Stimulated activated naive CD8-positive, alpha-beta T cell treated with anti-CD3 and anti-CD28 coated beads, Interleukin-15, amount 100 ng/mL, for 72 hours (primary cell): Measurements from ENCODE around the gene UGT1A9.

Source experiments
- ATAC-seq: fragments of 150-1000 bp; cut with Tn5 transposase; 2 replicates; pipeline ENCODE4 v1.10.0; 2021; ENCODE audit warnings: mild to moderate bottlenecking, moderate library complexity
- DNase-seq, 2 donors: peaks; one replicate each; pipeline ENCODE4 v3.0.0; 2021 to 2022
- H3K27ac Mint-ChIP-seq, 2 donors: one replicate each; pipeline ENCODE4 v1.8.0; 2022; ENCODE audit warnings: mild to moderate bottlenecking in 2 of 2, mixed read lengths in 2 of 2, moderate library complexity in 2 of 2
- H3K27me3 Mint-ChIP-seq: one replicate; pipeline ENCODE4 v1.8.0; 2022; ENCODE audit warnings: mixed read lengths
- H3K4me1 Mint-ChIP-seq: one replicate; pipeline ENCODE4 v1.8.0; 2022; ENCODE audit warnings: mild to moderate bottlenecking, mixed read lengths
- H3K4me3 Mint-ChIP-seq, 2 donors: one replicate each; pipeline ENCODE4 v1.8.0; 2022; ENCODE audit warnings: mild to moderate bottlenecking in 2 of 2, mixed read lengths in 2 of 2, moderate library complexity in 1 of 2
- H3K9me3 Mint-ChIP-seq, 2 donors: one replicate each; pipeline ENCODE4 v1.8.0; 2022; ENCODE audit warnings: mixed read lengths in 2 of 2

UGT1A9 gene

GRCh38 chr2:233779722-233780121 is 108.0 kb downstream of the UGT1A9 start:
- DNase-seq (no peak), ATAC-seq (no peak)
- H3K27me3 Mint-ChIP-seq: peaks cover 37% of the 10 kb centered on the region
- H3K4me1 Mint-ChIP-seq: no peaks in the 10 kb centered on the region
- H3K27ac Mint-ChIP-seq: no peak overlapping the region
- H3K4me3 Mint-ChIP-seq: no peak overlapping the region
- H3K9me3 Mint-ChIP-seq: peaks cover 3 to 37% of the 10 kb centered on the region in 2 donors

- no peak overlapping the region for H3K4me3 Mint-ChIP-seq
- no peak overlapping the region for H3K27ac Mint-ChIP-seq
- ATAC-seq (no peak), DNase-seq (no peak)
- H3K4me1 Mint-ChIP-seq: no peaks in the 10 kb centered on the region
- peaks cover 35% of the 10 kb centered on the region for H3K27me3 Mint-ChIP-seq
- H3K9me3 Mint-ChIP-seq: peaks cover 7 to 35% of the 10 kb centered on the region in 2 donors
These were observed 109.1 kb downstream of the UGT1A9 start for GRCh38 chr2:233780771-233781170.

- DNase-seq (no peak), ATAC-seq (no peak)
- no peak overlapping the region for H3K4me3 Mint-ChIP-seq
- no peak overlapping the region for H3K27ac Mint-ChIP-seq
- no peaks in the 10 kb centered on the region for H3K4me1 Mint-ChIP-seq
- H3K9me3 Mint-ChIP-seq: peaks cover 14 to 15% of the 10 kb centered on the region in 2 donors
- H3K27me3 Mint-ChIP-seq: peaks cover 15% of the 10 kb centered on the region
These were observed 117.9 kb downstream of the UGT1A9 start for GRCh38 chr2:233789554-233789953.

GRCh38 chr2:233791151-233791882 is 119.6 kb downstream of the UGT1A9 start:
- DNase-seq (no peak), ATAC-seq (no peak)
- Mint-ChIP-seq H3K9me3 (peaks cover 2 to 3% of the 10 kb centered on the region in 2 donors), H3K27ac (peak overlapping the region in 1 of 2 donors; percentile 10), H3K4me3 (no peak overlapping the region), H3K4me1 (no peaks in the 10 kb centered on the region), H3K27me3 (peaks cover under 1% of the 10 kb centered on the region)

- H3K27me3 Mint-ChIP-seq: no peaks in the 10 kb centered on the region
- ATAC-seq (no peak), DNase-seq (no peak)
- H3K4me1 Mint-ChIP-seq: no peaks in the 10 kb centered on the region
- H3K9me3 Mint-ChIP-seq: no peaks in the 10 kb centered on the region
- H3K27ac Mint-ChIP-seq: no peak overlapping the region
- no peak overlapping the region for H3K4me3 Mint-ChIP-seq
These were observed 120.2 kb downstream of the UGT1A9 start for GRCh38 chr2:233791883-233792329.

GRCh38 chr2:233792720-233793119 is 121.0 kb downstream of the UGT1A9 start:
- Mint-ChIP-seq H3K27ac (peak overlapping the region in 1 of 2 donors; percentile 36), H3K4me1 (no peaks in the 10 kb centered on the region), H3K4me3 (no peak overlapping the region), H3K27me3 (no peaks in the 10 kb centered on the region), H3K9me3 (no peaks in the 10 kb centered on the region)
- no peak for DNase-seq
- no peak for ATAC-seq

- ATAC-seq: no peak
- H3K9me3 Mint-ChIP-seq: no peaks in the 10 kb centered on the region
- no peak for DNase-seq
- H3K27ac Mint-ChIP-seq: no peak overlapping the region
- peaks cover 2% of the 10 kb centered on the region for H3K27me3 Mint-ChIP-seq
- H3K4me1 Mint-ChIP-seq: no peaks in the 10 kb centered on the region
- no peak overlapping the region for H3K4me3 Mint-ChIP-seq
These were observed 121.9 kb downstream of the UGT1A9 start for GRCh38 chr2:233793465-233794127.

- peaks cover 8% of the 10 kb centered on the region for H3K27me3 Mint-ChIP-seq
- no peaks in the 10 kb centered on the region for H3K4me1 Mint-ChIP-seq
- no peak overlapping the region for H3K4me3 Mint-ChIP-seq
- no peak for DNase-seq
- no peak for ATAC-seq
- H3K27ac Mint-ChIP-seq: peak overlapping the region in 1 of 2 donors; percentile 45
- no peaks in the 10 kb centered on the region for H3K9me3 Mint-ChIP-seq
These were observed 122.5 kb downstream of the UGT1A9 start for GRCh38 chr2:233794128-233794658.

GRCh38 chr2:233795735-233796171 is 124.1 kb downstream of the UGT1A9 start:
- Mint-ChIP-seq H3K4me3 (no peak overlapping the region), H3K9me3 (no peaks in the 10 kb centered on the region), H3K27ac (no peak overlapping the region), H3K4me1 (no peaks in the 10 kb centered on the region), H3K27me3 (peaks cover 11% of the 10 kb centered on the region)
- DNase-seq (no peak), ATAC-seq (no peak)

GRCh38 chr2:233796254-233796653 is 124.6 kb downstream of the UGT1A9 start:
- no peaks in the 10 kb centered on the region for H3K9me3 Mint-ChIP-seq
- H3K4me3 Mint-ChIP-seq: no peak overlapping the region
- H3K4me1 Mint-ChIP-seq: peaks cover 4% of the 10 kb centered on the region
- DNase-seq (peak in 1 of 2 donors; percentile 4), ATAC-seq (no peak)
- H3K27me3 Mint-ChIP-seq: peaks cover 11% of the 10 kb centered on the region
- H3K27ac Mint-ChIP-seq: no peak overlapping the region

GRCh38 chr2:233798335-233799086 is 126.8 kb downstream of the UGT1A9 start:
- Mint-ChIP-seq H3K9me3 (no peaks in the 10 kb centered on the region), H3K4me1 (peaks cover 9% of the 10 kb centered on the region), H3K27me3 (peaks cover 25% of the 10 kb centered on the region), H3K4me3 (no peak overlapping the region), H3K27ac (peak overlapping the region in 1 of 2 donors; percentile 10)
- ATAC-seq (no peak), DNase-seq (no peak)

GRCh38 chr2:233799087-233799665 is 127.5 kb downstream of the UGT1A9 start:
- ATAC-seq (no peak), DNase-seq (peak in 1 of 2 donors; percentile 4)
- Mint-ChIP-seq H3K9me3 (no peaks in the 10 kb centered on the region), H3K27ac (no peak overlapping the region), H3K4me3 (no peak overlapping the region), H3K27me3 (peaks cover 31% of the 10 kb centered on the region), H3K4me1 (peaks cover 9% of the 10 kb centered on the region)

- Mint-ChIP-seq H3K4me1 (peaks cover 9% of the 10 kb centered on the region), H3K27me3 (peaks cover 37% of the 10 kb centered on the region), H3K4me3 (no peak overlapping the region), H3K27ac (peak overlapping the region in 1 of 2 donors; percentile 57), H3K9me3 (no peaks in the 10 kb centered on the region)
- ATAC-seq (no peak), DNase-seq (no peak)
These were observed 128.0 kb downstream of the UGT1A9 start for GRCh38 chr2:233799716-233800115.

GRCh38 chr2:233800208-233800607 is 128.5 kb downstream of the UGT1A9 start:
- peak in 1 of 2 donors; percentile 4 for DNase-seq
- no peak overlapping the region for H3K27ac Mint-ChIP-seq
- H3K9me3 Mint-ChIP-seq: no peaks in the 10 kb centered on the region
- no peak for ATAC-seq
- H3K4me3 Mint-ChIP-seq: no peak overlapping the region
- H3K27me3 Mint-ChIP-seq: peaks cover 42% of the 10 kb centered on the region
- peaks cover 9% of the 10 kb centered on the region for H3K4me1 Mint-ChIP-seq
